GM21447 (cell line): ENCODE data around the gene INTS15.

Experiments
- ATAC-seq: cut with Tn5 transposase; IDR thresholded peaks from one replicate; pipeline ENCODE4 v1.9.1; 2021; ENCODE audit not compliant: unreplicated experiment

INTS15 gene

DNA sequence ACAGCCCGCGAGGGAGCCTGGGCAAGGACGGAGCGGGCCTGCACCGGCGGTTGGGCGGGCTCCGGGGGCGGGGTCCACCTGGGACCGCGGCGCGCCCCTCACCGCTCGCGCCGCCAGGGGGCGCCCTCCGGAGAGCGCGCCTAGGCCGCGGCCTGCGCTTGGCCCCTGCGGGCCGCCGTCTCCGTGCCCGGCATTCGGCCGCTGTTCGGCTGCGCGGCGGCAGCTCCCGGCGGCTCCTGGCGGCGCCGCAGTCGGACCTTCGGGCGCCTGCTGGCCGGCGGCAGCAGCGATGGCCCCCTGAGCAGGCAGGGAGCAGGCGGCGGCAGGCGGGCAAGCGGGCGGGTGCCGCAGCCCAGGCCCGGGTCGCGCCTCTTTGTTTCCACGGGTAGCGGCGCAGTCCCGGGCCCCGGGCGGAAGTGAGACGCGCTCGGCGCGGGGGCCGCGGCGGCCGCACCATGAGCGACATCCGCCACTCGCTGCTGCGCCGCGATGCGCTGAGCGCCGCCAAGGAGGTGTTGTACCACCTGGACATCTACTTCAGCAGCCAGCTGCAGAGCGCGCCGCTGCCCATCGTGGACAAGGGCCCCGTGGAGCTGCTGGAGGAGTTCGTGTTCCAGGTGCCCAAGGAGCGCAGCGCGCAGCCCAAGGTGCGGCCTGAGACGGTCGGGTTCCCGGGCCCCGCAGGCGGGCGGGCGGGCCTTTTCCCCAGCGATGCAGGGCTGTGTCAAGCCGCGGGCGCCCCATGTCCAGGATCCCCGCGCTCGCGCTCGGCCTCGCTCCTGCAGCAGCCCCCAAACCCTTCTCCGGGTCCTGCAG, at the start of gene INTS15:
Gene INTS15 (plus strand): TSS at position 193 of the 816 bp plus-strand sequence. CDS start 263 bp downstream, at position 456.
- peak; percentile 78 for ATAC-seq

GRCh38 chr7:6542368-6542767, 47.5 kb upstream of the INTS15 start:
- ATAC-seq: no peak

DNA sequence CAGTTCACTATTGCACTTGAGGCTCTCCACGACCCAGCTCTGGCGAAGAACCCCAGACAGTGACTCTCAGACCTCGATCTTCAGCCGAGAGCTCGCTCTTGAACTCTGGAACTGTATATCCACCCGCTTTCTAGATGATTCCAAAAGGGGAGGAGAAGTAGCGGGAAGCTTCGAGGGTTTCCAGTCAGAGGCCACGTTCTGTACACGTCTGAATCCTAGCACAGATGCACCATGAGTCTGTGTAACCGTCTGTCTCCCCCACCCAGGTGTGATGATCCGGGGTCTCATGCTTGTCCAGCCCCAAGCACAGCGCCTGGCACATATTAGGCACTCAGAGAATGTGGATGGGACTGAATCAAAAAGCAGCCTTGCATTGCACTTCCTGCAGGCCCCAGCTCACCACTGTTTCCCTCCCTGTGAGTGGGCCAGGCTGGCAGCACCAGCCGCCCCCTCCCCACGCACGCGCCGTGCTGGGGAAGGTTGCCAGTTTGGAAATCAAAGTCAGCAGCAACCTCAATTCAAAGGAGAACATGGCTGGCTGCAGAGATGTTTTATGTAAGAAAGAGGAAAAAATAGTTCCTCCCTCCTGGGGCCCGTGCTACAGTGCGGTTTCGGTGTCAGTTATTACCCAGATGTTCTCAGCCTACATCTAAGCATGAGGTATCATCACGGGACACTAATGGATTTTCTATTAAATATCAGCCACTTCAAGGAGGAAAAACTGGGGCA, 44.3 kb upstream of the INTS15 start:
- ATAC-seq: peak; percentile 61

DNA sequence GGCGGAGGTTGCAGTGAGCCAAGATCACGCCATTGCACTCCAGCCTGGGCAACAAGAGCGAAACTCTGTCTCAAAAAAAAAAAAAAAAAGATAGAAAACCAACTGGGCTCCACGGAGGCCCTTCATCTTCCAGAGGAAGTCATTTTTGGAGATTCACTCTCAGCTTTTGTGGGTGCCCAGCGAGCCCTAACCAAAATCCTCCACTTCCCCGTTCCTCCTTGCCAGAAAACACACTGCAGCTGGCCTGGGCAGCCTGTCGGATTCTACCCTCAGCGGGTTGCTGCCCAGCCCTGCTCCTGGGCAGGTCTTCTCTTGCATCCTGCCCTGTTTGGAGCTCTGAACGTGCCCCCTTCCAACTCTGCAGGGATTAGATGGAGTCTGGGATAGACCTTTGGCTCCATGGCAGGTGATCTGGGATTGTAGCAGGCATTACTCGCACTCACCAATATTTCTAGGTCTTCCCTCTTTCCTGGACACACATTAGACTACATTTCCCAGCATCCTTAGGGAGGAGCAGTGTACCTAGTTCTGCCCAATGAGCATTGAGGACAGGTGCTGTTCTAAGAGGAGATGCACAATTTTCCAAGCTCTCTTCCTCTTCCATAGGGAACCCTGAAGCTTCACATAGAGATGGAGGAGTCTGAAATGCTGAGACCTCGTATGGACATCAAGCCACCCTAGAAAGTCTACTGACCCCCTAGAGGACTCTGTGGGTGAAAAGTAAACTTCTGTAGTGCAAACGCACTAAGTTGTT, 43.1 kb upstream of the INTS15 start:
- no peak for ATAC-seq

DNA sequence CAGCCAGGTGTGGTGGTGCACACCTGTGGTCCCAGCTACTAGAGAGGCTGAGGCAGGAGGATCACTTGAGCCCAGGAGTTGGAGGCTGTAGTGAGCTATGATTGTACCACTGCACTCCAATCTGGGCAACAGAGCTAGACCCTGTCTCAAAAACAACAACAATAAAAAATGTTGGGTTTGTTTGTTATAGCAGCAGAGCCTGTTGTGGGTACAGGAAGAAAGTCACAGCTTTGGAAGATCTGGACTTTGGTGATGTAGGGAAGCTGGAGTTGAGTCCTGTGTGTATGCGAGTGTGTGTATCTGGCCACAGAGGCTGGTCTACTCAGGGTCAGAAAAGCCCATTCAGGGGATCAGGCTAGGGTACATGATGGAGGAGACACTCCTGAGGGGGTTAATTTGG, 42.4 kb upstream of the INTS15 start:
- ATAC-seq: no peak

DNA sequence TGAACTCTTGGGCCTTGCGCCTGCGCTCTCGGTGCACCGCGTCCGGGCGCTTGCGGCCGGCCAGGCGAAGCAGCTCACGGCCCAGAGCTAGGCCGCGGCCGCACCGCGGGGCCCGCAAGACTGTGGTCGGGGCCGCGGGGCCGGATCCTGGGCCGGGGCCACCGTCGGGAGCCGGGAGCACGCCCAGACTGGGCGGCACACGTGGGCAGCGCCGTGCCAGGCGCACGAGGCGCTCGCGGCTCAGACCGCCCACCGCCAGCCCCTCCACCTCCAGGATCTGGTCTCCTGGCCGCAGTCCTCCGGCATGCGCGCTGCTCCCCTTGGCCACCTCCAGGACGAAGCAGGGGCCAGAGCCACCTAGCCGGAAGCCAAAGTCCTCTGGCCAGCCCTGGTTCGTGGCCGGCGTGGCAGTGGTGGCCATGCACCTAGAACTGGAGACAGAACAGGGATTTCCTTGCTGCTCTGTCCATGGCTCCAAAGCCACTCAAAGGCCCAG, 38.8 kb upstream of the INTS15 start, which contains the start of gene GRID2IP:
Gene GRID2IP (minus strand): TSS at position 446 of the 496 bp plus-strand sequence. CDS start 25 bp downstream, at position 421.
- no peak for ATAC-seq

DNA sequence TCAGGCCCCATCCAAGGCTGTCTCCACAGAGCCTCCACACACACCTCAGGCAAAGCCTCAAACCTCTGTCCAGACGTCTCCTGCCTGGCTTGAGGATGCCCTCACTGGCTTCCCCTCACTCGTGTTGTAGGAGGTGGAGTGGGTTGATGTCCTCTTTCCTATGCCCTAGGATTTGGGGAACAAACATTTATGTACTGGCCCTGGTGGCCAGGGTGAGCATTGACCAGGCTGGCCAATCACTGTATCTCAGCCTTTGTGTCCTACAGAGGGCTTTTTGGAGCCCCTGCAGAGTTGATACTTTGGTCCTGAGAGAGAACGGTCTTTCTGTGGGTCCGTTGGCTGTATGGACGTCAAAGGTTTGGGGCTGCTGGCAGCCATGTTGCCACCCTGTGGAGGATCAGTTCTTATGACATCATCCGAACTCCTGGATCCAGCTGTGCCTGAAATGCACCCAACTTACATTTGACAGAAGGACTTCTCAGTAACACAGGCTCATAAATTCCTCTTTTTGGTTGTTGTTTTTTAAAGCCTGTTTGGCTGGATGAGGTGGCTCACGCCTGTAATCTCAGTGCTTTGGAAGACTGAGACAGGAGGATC, 36.3 kb upstream of the INTS15 start:
- ATAC-seq: no peak

DNA sequence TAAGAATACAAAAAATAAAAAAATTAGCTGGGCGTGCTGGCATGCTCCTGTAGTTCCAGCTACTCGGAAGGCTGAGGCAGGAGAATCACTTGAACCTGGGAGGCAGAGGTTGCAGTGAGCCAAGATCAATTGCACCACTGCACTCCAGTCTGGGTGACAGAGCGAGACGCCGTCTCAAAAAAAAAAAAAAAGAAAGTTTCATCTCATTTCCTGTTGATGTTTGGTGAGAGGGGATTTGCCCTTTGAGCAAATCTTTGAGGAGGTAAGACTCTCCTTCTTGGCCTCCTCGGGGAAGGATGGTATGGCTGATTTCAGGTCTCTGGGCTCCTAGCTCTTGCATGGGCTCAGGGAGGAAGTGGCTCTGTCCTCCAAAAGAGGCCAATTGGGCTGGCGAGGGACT, 35.0 kb upstream of the INTS15 start:
- ATAC-seq: no peak

DNA sequence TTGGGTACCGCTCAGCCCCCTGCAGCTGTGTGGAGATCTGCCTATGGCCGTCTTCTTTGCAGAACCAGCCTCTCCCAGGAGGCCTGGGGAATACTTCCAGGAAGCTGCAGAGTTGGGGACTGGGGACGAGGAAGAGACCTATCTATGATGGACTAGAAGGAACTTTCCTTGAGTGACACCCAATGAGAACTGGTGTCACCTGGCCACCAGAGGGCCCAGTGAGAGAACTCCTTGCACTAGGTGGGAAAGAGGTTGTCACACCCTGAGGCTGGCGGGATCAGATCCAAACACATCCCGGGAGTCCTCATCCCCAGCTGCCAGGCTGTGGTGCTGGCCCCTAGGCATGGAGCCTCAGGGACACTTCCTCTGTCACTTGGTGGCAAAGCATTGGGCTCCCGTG, 33.6 kb upstream of the INTS15 start:
- no peak for ATAC-seq

- ATAC-seq: no peak
These were observed 31.0 kb upstream of the INTS15 start for GRCh38 chr7:6558837-6559236.

DNA sequence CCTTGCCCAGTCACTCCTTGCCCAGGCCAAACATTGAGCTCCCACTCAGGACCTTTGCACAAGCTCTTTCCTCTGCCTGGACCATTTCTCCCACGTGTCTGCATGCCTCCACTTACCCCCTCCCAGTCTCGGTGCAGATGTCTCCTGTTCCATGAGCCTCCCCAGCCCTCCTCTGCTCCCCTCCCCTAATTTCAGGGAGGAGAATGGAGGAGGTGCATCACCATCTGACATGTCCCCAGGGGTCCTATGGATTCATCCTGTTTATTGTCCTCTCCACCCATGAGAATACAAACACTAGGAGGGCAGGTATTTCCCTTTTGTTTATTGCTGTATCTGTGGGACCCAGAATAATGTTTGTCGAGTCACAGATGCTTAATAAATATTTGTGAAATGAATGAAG, 29.9 kb upstream of the INTS15 start:
- no peak for ATAC-seq

GRCh38 chr7:6562106-6562505, 27.7 kb upstream of the INTS15 start:
- no peak for ATAC-seq

DNA sequence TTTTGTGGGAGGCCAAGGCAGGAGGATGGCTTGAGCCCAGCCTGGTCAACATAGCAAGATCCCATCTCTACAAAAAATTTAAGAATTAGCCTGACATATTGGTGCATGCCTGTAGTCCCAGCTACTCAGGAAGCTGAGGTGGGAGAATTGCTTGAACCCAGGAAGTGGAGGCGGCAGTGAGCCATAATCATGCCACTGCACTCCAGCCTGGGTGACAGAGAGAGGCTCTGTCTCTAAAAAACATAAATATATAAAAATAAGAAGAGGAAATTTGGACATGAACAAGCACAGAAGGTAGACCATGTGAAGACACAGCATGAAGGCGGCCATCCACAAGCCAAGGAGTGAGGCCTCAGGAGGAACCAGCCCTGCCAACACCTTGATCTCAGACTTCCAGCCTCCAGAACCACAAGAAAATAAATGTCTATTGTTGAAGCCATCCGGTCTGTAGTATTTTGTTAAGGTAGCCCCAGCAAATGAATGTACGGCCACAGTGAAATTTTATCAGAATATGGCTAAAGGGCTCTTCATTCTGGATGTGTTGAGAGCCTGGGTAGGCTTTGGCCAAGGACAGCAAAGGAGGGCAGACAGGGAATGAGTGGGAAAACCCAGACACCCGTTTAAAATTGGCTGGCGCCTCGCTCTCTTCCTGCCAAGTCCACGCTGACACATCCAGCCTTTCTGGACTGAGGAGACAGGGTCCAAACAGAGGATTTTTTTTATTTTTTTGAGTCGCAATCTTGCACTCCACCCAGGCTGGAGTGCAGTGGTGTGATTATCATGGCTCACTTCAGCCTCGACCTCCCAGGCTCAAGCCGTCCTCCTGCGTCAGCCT, 25.7 kb upstream of the INTS15 start:
- ATAC-seq: no peak

DNA sequence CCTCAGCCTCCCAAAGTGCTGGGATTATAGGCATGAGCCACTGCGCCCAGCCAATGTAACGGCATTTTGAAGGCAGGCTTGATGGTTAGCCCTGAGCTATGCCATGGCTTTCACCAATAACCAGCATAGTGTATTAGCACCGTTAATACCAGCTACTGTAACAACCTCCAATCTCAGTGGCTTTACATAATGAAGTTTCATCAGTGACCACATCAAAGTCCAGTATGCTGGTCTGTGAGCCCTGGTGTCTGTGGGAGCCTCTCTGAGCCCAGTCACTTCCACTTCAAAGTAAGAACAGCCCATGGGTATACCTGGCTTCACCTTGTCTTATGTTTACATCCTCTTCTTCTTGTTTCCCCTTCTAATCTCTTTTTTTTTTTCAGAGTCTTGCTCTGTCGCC, 24.2 kb upstream of the INTS15 start:
- ATAC-seq: no peak

DNA sequence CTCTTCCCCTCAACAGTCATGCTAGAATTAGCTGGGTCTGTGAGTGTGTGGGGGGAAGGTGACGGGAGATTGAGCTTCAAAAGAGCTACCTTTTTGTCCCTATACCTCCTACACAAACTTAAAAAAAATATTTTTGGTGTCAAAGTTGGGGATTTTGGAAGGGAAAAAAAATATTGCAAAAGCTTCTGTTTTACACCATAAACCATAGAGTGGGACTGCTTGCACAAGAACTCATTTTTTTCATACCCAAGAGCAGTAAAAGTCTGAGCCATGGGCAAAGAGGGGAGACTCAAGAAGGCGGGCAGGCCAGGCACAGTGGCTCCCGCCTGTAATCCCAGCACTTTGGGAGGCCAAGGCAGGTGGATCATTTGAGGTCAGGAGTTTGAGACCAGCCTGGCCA, 21.9 kb upstream of the INTS15 start:
- ATAC-seq: no peak

DNA sequence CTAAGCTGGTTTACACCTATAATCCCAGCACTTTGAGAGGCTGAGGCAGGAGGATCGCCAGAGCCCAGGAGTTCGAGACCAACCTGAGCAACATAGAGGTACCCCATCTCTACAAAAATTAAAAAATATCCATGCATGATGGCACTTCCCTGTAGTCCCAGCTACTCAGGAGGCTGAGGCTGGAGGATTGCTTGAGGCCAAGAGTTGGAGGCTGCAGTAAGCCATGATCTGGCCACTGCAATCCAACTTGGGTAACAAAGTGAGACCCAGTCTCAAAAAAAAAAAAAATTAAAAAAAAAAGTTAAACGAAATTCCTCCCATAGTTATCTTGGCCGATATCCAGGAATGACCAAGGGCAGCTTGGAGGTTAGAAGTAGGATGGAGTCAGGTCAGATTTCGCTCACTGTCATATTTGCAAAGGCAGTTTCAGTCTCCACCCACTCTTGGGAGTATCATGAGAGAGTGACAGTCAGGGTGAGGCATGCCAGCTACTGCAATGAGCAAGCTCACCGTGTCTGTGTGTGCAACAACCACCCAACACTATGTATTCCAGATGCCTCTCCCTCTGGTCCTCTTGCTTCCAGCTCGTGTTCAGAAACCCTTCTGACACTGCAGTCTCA, 18.6 kb upstream of the INTS15 start:
- no peak for ATAC-seq

GRCh38 chr7:6575281-6576023, 14.4 kb upstream of the INTS15 start:
- no peak for ATAC-seq

DNA sequence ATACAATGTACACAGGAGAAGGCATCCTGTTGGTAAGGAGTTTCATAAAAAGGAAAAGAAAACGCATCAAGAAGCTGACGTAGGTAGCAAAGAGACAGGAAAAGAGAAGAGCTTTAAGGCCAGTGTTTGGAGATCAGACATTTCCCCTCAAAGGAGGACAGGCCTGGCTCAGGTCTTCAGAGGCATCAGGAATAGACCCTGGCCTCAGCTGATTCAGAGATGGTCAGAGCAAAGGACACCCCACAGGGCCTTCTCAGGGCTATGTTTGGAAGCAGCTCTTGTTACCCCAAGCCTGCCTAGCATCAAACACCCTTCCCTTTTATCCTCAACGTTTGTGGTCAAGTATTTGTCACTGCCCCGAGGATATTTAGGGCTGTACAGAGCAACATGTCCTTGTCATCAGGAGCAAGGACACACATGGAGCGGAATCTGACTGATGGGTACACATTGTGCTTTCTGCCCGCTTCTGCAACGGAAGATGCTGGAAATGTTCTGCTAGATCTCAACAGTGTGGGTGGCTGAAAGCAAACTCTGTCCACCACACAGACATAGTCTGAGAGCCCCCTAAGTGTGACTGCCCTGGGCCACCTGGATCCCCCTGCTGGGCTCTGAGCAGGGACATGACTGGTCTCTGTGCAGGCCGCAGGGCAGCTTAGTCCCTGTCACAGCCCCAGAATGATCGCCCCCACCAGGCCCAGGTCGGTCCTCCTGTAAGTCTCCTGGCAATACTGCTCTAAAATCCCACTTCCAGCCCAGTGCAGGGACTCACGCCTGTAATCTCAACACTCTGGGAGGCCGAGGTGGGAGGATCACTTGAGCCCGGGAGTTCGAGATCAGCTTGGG, 13.6 kb upstream of the INTS15 start:
- no peak for ATAC-seq
